Pons (tissue), 1 donor: ENCODE measurements around the gene DUOXA2.
"Not testable (repeated sequence)": the region's sequence is repeated elsewhere in the genome, so short reads cannot be mapped to it uniquely, and the experiment has no call there.

Experiments
- DNase-seq: peaks from one replicate; pipeline ENCODE4 v3.0.0-alpha.2; 2016; ENCODE audit warnings: low spot score

The DUOXA2 gene

GRCh38 chr15:45095661-45096060 is 18.5 kb upstream of the DUOXA2 start:
- no peak for DNase-seq

DNA sequence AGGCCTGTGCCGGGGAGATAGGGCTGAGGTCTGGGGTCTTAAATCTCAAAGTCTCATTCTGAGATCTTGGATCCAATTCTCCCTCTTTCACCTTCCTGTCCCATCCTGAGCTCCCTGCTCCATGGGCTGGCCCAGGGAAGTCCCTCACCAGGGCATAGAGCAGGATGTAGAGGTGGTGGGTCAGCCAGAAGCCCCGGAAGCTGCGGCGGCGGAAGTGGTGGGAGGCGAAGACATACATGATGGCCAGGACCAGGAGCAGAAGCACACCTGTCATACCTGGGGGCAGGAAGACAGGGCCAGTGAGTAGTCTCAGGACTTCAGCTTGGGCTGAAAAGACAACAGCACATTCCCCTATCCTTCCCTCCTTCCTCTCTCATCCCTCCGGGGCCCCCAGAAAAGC is 16.7 kb upstream of the DUOXA2 start:
- no peak for DNase-seq

- DNase-seq = no peak
These were observed 14.5 kb upstream of the DUOXA2 start for GRCh38 chr15:45099549-45100165.

- DNase-seq = no peak
These were observed 13.1 kb upstream of the DUOXA2 start for GRCh38 chr15:45100884-45101625.

GRCh38 chr15:45101749-45102148 is 12.4 kb upstream of the DUOXA2 start:
- no peak for DNase-seq

GRCh38 chr15:45102226-45102625 is 11.9 kb upstream of the DUOXA2 start:
- no peak for DNase-seq

DNA sequence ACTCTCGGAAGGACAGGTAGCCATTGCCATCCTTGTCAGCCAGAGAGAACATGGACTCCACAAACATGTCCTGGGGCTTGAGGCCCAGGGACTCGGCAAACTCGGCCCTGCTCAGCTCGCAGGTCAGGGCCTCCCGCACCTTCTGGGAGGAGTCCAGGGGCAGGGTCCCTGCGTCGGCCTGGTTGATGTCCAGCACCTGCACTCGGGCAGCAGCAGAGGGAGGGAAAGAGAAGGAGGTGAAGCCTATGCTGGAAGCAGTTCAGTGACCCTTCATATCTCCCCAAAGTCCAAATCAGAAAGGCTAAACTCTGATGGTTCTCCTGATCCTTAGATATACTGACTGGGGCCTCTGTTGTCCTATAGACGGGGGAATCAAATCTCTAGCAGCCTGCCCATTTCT is 10.0 kb upstream of the DUOXA2 start:
- DNase-seq = not testable (repeated sequence)

DNA sequence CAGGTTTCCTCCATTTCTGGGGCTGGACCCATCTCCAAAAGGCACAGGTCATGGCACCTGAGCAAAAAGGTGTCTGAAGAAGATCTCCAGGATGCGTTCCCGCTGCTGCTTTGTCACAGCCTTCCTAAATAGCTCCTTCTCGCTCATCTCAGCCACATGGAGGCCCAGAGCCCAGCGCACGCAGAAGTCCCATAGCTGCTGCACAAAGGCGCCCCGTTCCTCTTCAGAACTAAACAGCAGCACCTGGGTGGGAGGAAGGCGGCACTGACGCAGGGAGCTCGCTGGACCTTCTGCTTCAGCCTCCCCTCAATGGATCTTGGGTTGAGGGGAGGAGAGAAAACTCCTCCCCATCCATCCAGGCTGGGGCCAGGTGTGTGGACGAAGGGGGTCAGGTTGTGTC is 8.5 kb upstream of the DUOXA2 start:
- no peak for DNase-seq

- no peak for DNase-seq
These were observed 7.9 kb upstream of the DUOXA2 start for GRCh38 chr15:45106002-45106790.

DNA sequence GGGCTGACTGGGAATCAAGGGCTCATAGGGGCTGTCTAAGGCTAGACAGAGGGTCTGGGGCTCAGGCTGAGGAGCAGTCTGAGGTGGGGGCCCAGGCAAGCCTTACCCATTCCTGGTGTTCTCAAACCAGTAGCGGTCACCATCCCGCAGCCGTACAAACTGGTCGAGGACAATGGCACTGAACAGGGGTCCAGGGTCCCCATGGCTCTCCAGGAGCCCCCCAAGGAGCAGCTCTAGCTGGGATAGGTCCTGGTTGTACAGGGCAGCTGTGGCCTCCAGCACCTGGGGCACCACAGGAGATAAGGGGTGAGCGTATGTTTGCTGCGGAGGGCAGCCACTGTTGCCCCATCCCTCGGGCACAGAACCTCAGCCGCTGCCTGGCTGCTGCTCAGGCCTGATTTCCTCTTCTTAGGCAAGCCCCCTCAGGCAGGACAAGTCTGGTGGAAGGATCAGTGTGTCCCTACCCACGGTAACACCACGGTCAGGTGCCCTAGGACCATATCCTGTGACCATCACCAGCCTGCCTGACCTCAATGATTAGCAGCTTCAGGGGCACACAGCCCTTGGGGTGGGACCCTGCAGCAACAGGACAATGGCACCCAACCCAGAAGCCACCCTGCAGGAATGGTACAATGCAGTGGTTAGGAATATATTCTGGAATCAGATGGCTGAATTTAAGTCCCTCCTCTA is 6.0 kb upstream of the DUOXA2 start:
- DNase-seq = no peak

DNA sequence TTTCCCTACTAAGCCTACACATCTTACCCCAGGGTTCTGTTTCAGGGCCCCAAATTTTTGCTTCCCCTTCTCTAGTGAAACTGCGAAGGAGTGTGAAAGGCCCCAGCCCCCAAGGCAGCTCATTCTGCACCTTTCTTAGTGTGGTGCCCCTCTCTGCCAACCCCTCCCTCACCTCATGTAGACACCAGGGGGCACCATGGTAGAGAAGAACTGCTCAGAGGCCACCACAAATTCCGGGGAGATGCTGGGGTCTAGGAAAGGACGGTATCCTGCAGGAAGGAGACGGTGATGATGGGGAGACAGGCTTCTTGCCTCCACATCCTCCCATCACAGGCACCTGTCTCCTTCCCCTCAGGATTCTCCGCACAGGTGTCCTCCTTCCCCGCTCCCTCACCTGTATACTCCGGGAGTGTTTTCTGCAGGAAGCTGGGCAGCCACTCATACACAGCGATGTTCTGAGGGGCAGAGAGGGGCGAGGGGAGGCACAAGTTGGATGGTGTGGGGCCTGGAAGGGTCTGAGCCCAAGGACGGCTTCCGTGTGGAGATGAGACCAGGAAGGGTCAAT is 3.8 kb upstream of the DUOXA2 start:
- DNase-seq = no peak

DNA sequence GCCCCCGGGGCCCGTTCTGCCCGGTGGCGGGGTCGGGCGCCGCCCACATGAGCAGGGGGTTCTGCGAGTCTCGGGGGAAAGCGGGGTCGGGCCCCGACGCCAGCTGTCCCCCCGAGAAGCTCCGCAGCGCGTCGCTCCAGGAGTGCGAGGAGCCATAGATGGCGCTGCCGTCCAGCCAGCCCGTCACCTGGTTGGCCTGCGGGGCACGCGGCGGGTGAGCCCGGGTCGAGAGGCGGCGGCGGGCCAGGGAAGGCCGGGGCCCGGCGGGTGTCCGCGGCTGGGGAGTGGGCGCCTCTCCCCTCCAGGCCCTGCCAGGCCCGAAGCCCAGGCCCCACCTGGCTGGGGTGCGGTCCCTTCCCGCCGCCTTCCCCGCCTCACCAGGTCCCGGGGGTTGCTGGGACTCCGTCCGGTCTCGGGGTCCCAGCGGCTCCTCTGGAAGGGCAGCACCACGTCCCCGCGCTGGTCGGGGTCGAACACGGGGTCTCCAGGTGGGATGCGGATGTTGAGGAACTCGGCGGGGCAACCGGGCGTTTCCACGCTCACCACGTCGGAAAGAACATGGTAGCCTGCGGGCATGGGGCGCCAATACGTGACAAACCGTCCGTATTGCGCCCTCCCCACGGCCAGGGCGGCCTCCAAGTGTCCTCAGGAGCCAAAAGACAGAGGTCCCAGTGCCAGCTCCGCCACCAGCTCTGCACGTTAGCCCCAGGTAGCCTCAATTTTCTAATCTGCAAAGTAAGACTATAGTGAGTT is 2.6 kb upstream of the DUOXA2 start:
- DNase-seq = no peak

GRCh38 chr15:45112143-45112590 is 2.0 kb upstream of the DUOXA2 start:
- DNase-seq = no peak

- DNase-seq = no peak
These were observed 1.3 kb upstream of the DUOXA2 start for GRCh38 chr15:45112591-45113379.

- no peak for DNase-seq
These were observed 641 bp upstream of the DUOXA2 start for GRCh38 chr15:45113380-45113990.

DNA sequence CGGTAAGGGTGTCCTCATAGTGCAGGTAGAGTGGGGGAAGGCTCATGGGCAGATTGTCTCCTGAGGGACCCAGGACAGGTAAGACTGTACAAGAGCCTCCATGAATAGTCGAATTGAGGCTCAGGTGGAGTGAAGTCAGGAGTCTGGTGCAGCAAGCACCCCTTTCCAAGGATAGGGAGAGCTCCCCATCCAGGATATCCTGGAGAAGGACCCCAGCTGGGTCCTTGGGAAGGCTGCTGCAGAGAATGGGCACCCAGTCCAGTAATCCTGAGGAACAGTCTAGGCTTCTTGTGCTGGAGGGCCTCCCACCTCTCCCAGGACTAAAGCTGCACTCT is 592 bp downstream of the DUOXA2 start:
- no peak for DNase-seq

GRCh38 chr15:45115312-45115820 is 1.2 kb downstream of the DUOXA2 start:
- no peak for DNase-seq

- DNase-seq = no peak
These were observed 1.9 kb downstream of the DUOXA2 start for GRCh38 chr15:45116006-45116481.

- no peak for DNase-seq
These were observed 2.6 kb downstream of the DUOXA2 start for GRCh38 chr15:45116482-45117307.
